ENCODE results near the gene DYSF.

DNA sequence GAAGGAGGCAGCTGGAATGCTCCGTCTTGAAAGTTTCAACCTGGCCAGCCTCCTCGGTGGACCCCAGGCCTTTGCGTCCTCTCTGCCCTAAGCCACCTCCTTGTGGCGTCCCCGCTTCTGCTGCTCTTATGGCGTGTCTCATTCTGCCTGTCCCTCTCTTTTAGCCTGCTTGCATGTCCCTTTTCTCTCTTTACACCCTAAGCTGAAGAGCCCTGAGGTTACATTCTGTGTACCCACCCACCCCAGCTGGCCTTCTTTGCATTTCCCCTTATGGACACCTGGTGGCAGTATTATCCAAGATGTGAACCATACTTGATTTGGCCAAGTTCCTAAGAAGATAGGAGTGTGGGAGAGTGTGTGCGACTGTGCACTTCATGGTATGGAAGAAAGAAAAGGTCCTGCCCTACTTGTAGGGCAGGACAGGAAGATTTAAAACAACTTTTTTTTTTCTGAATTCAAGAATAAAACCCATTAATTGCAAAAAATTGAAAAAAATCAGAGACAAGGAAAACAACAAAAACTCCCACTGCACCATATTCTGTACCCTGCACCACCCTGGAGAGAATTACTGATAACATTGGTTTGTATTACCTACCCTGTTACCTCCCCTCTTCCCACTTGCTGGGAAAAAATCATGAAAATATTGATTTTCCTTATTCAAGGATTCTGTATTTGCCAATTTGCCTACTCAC lies 77.4 kb downstream of the DYSF start:
- TF ChIP-seq, protein P1, sequence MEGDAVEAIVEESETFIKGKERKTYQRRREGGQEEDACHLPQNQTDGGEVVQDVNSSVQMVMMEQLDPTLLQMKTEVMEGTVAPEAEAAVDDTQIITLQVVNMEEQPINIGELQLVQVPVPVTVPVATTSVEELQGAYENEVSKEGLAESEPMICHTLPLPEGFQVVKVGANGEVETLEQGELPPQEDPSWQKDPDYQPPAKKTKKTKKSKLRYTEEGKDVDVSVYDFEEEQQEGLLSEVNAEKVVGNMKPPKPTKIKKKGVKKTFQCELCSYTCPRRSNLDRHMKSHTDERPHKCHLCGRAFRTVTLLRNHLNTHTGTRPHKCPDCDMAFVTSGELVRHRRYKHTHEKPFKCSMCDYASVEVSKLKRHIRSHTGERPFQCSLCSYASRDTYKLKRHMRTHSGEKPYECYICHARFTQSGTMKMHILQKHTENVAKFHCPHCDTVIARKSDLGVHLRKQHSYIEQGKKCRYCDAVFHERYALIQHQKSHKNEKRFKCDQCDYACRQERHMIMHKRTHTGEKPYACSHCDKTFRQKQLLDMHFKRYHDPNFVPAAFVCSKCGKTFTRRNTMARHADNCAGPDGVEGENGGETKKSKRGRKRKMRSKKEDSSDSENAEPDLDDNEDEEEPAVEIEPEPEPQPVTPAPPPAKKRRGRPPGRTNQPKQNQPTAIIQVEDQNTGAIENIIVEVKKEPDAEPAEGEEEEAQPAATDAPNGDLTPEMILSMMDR (IDR thresholded peaks at IDR 0.05) = peak in 2 of 3 experiments; percentile 63 to 68
- TF ChIP-seq POLR2A (IDR thresholded peaks at IDR 0.05) = no peak
